Measurements from ENCODE around the gene IL27RA.
A peak's percentile ranks its signal among the peaks of the same experiment; 100 is the strongest.

IL27RA gene

GRCh38 chr19:14085309-14085995, 53.9 kb downstream of the IL27RA start, which contains the start of gene C19orf67:
C19orf67 (minus strand) TSS chr19:14085783; CDS start chr19:14085627, 156 bp downstream.
- DNase-seq (ENCODE audit: low read depth): no peak
- no peak within 1 kb of the TSS for H3K4me3 ChIP-seq (ENCODE audit: low read depth, low read length)
- TF ChIP-seq, protein P1, sequence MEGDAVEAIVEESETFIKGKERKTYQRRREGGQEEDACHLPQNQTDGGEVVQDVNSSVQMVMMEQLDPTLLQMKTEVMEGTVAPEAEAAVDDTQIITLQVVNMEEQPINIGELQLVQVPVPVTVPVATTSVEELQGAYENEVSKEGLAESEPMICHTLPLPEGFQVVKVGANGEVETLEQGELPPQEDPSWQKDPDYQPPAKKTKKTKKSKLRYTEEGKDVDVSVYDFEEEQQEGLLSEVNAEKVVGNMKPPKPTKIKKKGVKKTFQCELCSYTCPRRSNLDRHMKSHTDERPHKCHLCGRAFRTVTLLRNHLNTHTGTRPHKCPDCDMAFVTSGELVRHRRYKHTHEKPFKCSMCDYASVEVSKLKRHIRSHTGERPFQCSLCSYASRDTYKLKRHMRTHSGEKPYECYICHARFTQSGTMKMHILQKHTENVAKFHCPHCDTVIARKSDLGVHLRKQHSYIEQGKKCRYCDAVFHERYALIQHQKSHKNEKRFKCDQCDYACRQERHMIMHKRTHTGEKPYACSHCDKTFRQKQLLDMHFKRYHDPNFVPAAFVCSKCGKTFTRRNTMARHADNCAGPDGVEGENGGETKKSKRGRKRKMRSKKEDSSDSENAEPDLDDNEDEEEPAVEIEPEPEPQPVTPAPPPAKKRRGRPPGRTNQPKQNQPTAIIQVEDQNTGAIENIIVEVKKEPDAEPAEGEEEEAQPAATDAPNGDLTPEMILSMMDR (IDR thresholded peaks at IDR 0.05; ENCODE audit: control insufficient read depth, extremely low read depth, insufficient read depth): no peak

DNA sequence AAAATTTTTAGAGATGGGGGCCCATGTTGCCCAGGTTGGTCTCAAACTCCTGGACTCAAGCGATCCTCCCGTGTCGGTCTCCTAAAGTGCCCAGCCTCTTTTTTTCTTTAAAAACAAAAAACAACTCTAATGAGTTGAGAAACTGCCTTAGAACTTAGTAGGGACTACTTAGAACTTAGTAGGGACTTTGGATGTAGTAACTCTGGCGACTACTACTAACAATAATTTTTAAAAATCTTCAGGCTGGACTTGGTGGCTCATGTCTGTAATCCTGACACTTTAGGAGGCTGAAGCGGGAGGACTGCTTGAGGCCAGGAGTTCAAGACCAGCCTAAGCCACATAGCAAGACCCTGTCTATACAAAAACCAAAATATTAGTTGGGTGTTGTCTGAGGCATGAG, 54.5 kb downstream of the IL27RA start:
- DNase-seq (ENCODE audit: low read depth): no peak
- TF ChIP-seq, protein P1 (IDR thresholded peaks at IDR 0.05; ENCODE audit: control insufficient read depth, extremely low read depth, insufficient read depth): no peak
- no peak overlapping the region for H3K4me3 ChIP-seq (ENCODE audit: low read depth, low read length)

GRCh38 chr19:14088634-14089411, 57.3 kb downstream of the IL27RA start:
- peak overlapping the region; percentile 49 for H3K4me3 ChIP-seq (ENCODE audit: low read depth, low read length)
- TF ChIP-seq, protein P1 (IDR thresholded peaks at IDR 0.05; ENCODE audit: control insufficient read depth, extremely low read depth, insufficient read depth): no peak
- no peak for DNase-seq (ENCODE audit: low read depth)

GRCh38 chr19:14089412-14089661, 57.8 kb downstream of the IL27RA start:
- peak overlapping the region; percentile 49 for H3K4me3 ChIP-seq (ENCODE audit: low read depth, low read length)

DNA sequence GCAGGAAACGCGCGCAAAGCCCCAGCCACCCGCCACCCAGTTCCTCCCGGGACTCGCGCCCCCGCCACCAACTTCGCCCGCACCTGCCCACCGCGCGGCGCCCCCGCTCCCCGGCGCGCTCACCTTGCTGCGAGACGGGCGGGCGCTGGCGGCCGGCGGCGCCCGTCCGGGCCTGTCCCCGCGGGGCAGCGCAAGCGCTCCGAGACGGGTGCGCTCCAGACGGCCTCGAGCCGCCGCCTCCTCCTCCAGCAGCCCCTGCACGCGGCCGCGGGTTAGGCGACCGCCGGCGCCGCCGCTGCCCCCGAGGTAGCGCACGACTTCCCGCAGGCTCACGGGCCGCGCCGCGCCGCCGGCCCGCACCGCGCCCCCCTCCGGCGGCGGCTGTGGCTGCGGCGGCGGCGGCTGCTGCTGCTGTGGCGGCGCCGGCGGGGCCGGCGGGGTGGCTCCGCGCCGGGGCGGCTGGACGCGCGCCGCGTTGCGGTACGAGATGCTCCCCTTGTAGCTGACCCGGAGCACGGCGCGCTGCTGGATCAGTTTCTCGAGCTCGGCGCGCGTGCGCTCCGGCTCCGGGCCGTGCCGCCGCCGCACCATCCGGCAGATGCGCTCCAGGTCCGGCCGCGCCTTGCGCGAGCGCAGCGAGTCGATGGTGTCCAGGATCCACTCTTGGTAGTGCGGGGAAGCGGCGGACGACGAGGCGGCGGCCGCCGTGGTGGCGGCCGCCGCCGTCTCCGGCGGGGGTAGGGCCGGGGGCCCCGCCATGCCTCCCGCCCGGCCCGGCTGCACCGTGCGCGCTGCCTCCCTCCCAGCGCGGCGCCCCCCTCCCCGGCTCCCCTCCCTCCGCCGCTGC, 58.3 kb downstream of the IL27RA start:
- TF ChIP-seq, protein P1 (IDR thresholded peaks at IDR 0.05; ENCODE audit: control insufficient read depth, extremely low read depth, insufficient read depth): peak; percentile 40; the same call in 1 of the 2 replicates
- H3K4me3 ChIP-seq (ENCODE audit: low read depth, low read length): peak overlapping the region; percentile 51
- no peak for DNase-seq (ENCODE audit: low read depth)

More at GRCh38 chr19:14089412-14089661, 57.8 kb downstream of the IL27RA start:
- DNase-seq (ENCODE audit: low read depth): no peak
- TF ChIP-seq, protein P1 (IDR thresholded peaks at IDR 0.05; ENCODE audit: control insufficient read depth, extremely low read depth, insufficient read depth): no peak

DNA sequence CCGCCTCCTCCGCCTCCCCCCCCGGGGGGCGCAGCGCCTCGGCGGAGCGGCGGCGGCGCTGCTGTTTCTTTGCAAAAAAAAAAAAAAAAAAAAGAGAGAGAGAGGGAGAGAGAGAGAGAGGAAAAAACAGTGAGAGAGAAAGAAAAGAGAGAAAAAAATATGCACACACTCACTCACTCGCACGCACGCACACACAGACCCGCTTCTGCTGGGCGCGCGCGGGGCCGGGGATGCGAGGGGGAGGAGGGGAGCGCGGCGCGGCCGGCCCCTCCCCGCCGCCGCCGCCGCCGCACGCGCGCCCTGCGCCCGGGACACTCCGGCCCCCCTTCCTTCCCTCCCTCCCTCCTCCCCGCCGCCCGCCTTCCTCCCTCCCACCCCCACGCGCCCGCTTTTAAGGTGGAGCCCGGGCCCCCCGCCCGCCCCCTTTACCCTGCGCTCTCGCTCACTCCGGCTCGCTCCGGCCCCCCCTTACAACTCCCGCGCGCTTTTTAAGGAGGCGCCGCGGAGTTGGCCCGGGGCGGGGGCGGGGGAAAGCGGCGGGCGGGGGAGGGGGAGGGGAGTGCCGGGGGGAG, 59.0 kb downstream of the IL27RA start, which contains the start of gene SAMD1:
TSS of gene SAMD1 (minus strand) at position 243 of the 572 bp plus-strand sequence.
- TF ChIP-seq, protein P1 (IDR thresholded peaks at IDR 0.05; ENCODE audit: control insufficient read depth, extremely low read depth, insufficient read depth): no peak
- peak within 1 kb of the TSS; percentile 71 for H3K4me3 ChIP-seq (ENCODE audit: low read depth, low read length)
- DNase-seq (ENCODE audit: low read depth): no peak
